WTC11 (cell line): ENCODE data around the gene LDHD. TPM values are rescaled to one million over a fixed set of nuclear protein-coding genes. Genes with fewer than 3 reads are reported as not detected.

Experiments used
- ATAC-seq: fragments of 200-7000 bp; cut with Tn5 transposase; 2 replicates; pipeline ENCODE4 v1.10.0; 2021; ENCODE audit warnings: mild to moderate bottlenecking, moderate library complexity
- CTCF ChIA-PET: fragments of 300-600 bp; sonication (Branson Sonifier 250); formaldehyde crosslinking; loops from one replicate; lab custom pipeline; 2021; ENCODE audit warnings: antibody characterized with exemption; lab: Charles Lee
- POLR2A ChIA-PET: fragments of 350-600 bp; sonication (Branson Sonifier 250); formaldehyde crosslinking; loops from one replicate; lab custom pipeline; 2021; ENCODE audit warnings: antibody characterized with exemption; lab: Charles Lee
- DNase-seq: peaks from one replicate; pipeline ENCODE4 v3.0.0; 2021; ENCODE audit warnings: low spot score
- H3K27ac Mint-ChIP-seq: 2 replicates; pipeline ENCODE4 v1.8.0; 2021; ENCODE audit warnings: mixed read lengths
- H3K27me3 Mint-ChIP-seq: 2 replicates; pipeline ENCODE4 v1.8.0; 2021; ENCODE audit warnings: low read depth, mild to moderate bottlenecking, moderate library complexity, mixed read lengths
- H3K36me3 Mint-ChIP-seq: 2 replicates; pipeline ENCODE4 v1.8.0; 2021; ENCODE audit warnings: mixed read lengths
- H3K4me1 Mint-ChIP-seq: 2 replicates; pipeline ENCODE4 v1.8.0; 2022; ENCODE audit warnings: mixed read lengths
- H3K4me3 Mint-ChIP-seq: 2 replicates; pipeline ENCODE4 v1.8.0; 2021; ENCODE audit warnings: mild to moderate bottlenecking, moderate library complexity, mixed read lengths
- H3K9me3 Mint-ChIP-seq: 2 replicates; pipeline ENCODE4 v1.8.0; 2021; ENCODE audit warnings: mixed read lengths
- AR ChIP-seq: fragments of 250-450 bp; sonication (Bioruptor Pico); IDR thresholded peaks from 2 replicates; pipeline ENCODE4 v1.9.0; 2021; ENCODE audit warnings: mild to moderate bottlenecking
- ATF1 ChIP-seq: sonication (generic); formaldehyde crosslinking; IDR thresholded peaks from 2 replicates; pipeline ENCODE4 v1.8.1; 2023; ENCODE audit warnings: mild to moderate bottlenecking, moderate library complexity, missing genetic modification reagents
- E2F5 ChIP-seq: sonication (generic); formaldehyde crosslinking; IDR thresholded peaks from 2 replicates; pipeline ENCODE4 v1.8.1; 2022; ENCODE audit warnings: mild to moderate bottlenecking, moderate library complexity, missing genetic modification reagents
- ETV6 ChIP-seq: sonication (generic); formaldehyde crosslinking; IDR thresholded peaks from 2 replicates; pipeline ENCODE4 v1.8.1; 2022; ENCODE audit warnings: mild to moderate bottlenecking, missing genetic modification reagents
- FOXJ3 ChIP-seq: sonication (generic); formaldehyde crosslinking; IDR thresholded peaks from 2 replicates; pipeline ENCODE4 v1.9.0; 2021; ENCODE audit warnings: missing genetic modification reagents, mild to moderate bottlenecking, borderline replicate concordance
- FOXP1 ChIP-seq: sonication (generic); formaldehyde crosslinking; IDR thresholded peaks from 2 replicates; pipeline ENCODE4 v1.8.0; 2022; ENCODE audit warnings: missing genetic modification reagents, mild to moderate bottlenecking, moderate library complexity, borderline replicate concordance
- GABPB1 ChIP-seq: sonication (generic); formaldehyde crosslinking; IDR thresholded peaks from 2 replicates; pipeline ENCODE4 v1.8.1; 2023; ENCODE audit warnings: mild to moderate bottlenecking, missing genetic modification reagents
- GTF2I ChIP-seq: fragments of 250-450 bp; sonication (Bioruptor Pico); conservative IDR thresholded peaks from 2 replicates; pipeline ENCODE4 v1.4.0; 2021; ENCODE audit warnings: mild to moderate bottlenecking
- MAX ChIP-seq: sonication (generic); formaldehyde crosslinking; IDR thresholded peaks from 2 replicates; pipeline ENCODE4 v1.8.0; 2022; ENCODE audit warnings: mild to moderate bottlenecking, missing genetic modification reagents
- NFYB ChIP-seq: sonication (generic); formaldehyde crosslinking; conservative IDR thresholded peaks from 2 replicates; pipeline ENCODE4 v1.8.0; 2022; ENCODE audit warnings: low read depth, missing genetic modification reagents
- RORB ChIP-seq: fragments of 250-450 bp; sonication (Bioruptor Pico); IDR thresholded peaks from 2 replicates; pipeline ENCODE4 v1.9.0; 2021; ENCODE audit warnings: mild to moderate bottlenecking
- TEAD1 ChIP-seq: sonication (generic); formaldehyde crosslinking; IDR thresholded peaks from 2 replicates; pipeline ENCODE4 v1.8.0; 2022; ENCODE audit warnings: mild to moderate bottlenecking, missing genetic modification reagents
- USF2 ChIP-seq: sonication (generic); formaldehyde crosslinking; IDR thresholded peaks from 2 replicates; pipeline ENCODE4 v1.8.1; 2023; ENCODE audit warnings: mild to moderate bottlenecking, missing genetic modification reagents, moderate library complexity
- ZNF121 ChIP-seq: sonication (generic); formaldehyde crosslinking; IDR thresholded peaks from 2 replicates; pipeline ENCODE4 v1.8.0; 2023; ENCODE audit warnings: missing genetic modification reagents
- ZNF138 ChIP-seq: sonication (generic); formaldehyde crosslinking; conservative IDR thresholded peaks from 2 replicates; pipeline ENCODE4 v1.8.1; 2022; ENCODE audit warnings: mild to moderate bottlenecking, moderate library complexity, missing genetic modification reagents
- ZNF396 ChIP-seq: fragments of 250-450 bp; sonication (Bioruptor Pico); IDR thresholded peaks from 2 replicates; pipeline ENCODE4 v1.8.0; 2021; ENCODE audit warnings: mild to moderate bottlenecking, moderate library complexity, borderline replicate concordance
- ZNF416 ChIP-seq: fragments of 250-450 bp; sonication (Bioruptor Pico); IDR thresholded peaks from 2 replicates; pipeline ENCODE4 v1.9.0; 2021; ENCODE audit warnings: mild to moderate bottlenecking, inconsistent platforms
- ZNF532 ChIP-seq: fragments of 250-450 bp; sonication (Bioruptor Pico); IDR thresholded peaks from 2 replicates; pipeline ENCODE4 v1.9.0; 2021; ENCODE audit warnings: mild to moderate bottlenecking, borderline replicate concordance
- total RNA-seq: library from RNA; stranded (reverse); gene quantifications from 3 replicates; pipeline ENCODE4 v1.2.3, GENCODE V29; 2021

The LDHD gene
- total RNA-seq, 1 experiment from 2014 or later = 12.3 TPM

- no peak for TF ChIP-seq AR (CRISPR knock-in tag)
Observed at GRCh38 chr16:75083813-75084212, 32.8 kb downstream of the LDHD start (continued).

- CTCF ChIA-PET = interaction anchor here (1.3 to 2.6 kb wide), 2 partner anchors 15 to 30 kb away, joined by 3 to 11 read pairs; no protein-coding TSS in a partner anchor
- POLR2A ChIA-PET = no interaction called here
- H3K36me3 Mint-ChIP-seq = peaks cover 20% of the 10 kb centered on the region
- peaks cover 24% of the 10 kb centered on the region for H3K4me1 Mint-ChIP-seq
- no peak overlapping the region for H3K4me3 Mint-ChIP-seq
- no peak for ATAC-seq
- DNase-seq = no peak
- no peaks in the 10 kb centered on the region for H3K27me3 Mint-ChIP-seq
- no peak for TF ChIP-seq FOXJ3 (CRISPR knock-in tag)
- TF ChIP-seq ATF1 (CRISPR knock-in tag) = no peak
- TF ChIP-seq GABPB1 (CRISPR knock-in tag) = no peak
- TF ChIP-seq USF2 = no peak
- no peak for TF ChIP-seq TEAD1 (CRISPR knock-in tag)
- no peak for TF ChIP-seq FOXP1 (CRISPR knock-in tag)
- TF ChIP-seq ZNF396 (CRISPR knock-in tag) = no peak
- TF ChIP-seq ZNF416 (CRISPR knock-in tag) = no peak
- TF ChIP-seq ZNF532 (CRISPR knock-in tag) = no peak
- no peak for TF ChIP-seq E2F5 (CRISPR knock-in tag)
- no peak for TF ChIP-seq GTF2I (CRISPR knock-in tag)
- TF ChIP-seq ZNF138 (CRISPR knock-in tag) = no peak
- TF ChIP-seq ZNF121 (CRISPR knock-in tag) = no peak
- TF ChIP-seq RORB = no peak
- TF ChIP-seq NFYB (CRISPR knock-in tag) = no peak
- no peak for TF ChIP-seq ETV6 (CRISPR knock-in tag)
- TF ChIP-seq MAX = no peak
- peak overlapping the region; percentile 77 for H3K27ac Mint-ChIP-seq
- peaks cover 11% of the 10 kb centered on the region; the same call in 1 of the 2 replicates for H3K9me3 Mint-ChIP-seq
Observed at GRCh38 chr16:75081179-75081859, 35.3 kb downstream of the LDHD start.
